ENCODE measurements around the gene TMEM135. TPM values are rescaled to one million over a fixed set of nuclear protein-coding genes. Genes with fewer than 3 reads are reported as not detected.

Gene TMEM135
- total RNA-seq, 1 experiment from 2014 or later, result 70.3 TPM

GRCh38 chr11:87263979-87264378 lies 226.2 kb downstream of the TMEM135 start:
- TF ChIP-seq, protein P1, sequence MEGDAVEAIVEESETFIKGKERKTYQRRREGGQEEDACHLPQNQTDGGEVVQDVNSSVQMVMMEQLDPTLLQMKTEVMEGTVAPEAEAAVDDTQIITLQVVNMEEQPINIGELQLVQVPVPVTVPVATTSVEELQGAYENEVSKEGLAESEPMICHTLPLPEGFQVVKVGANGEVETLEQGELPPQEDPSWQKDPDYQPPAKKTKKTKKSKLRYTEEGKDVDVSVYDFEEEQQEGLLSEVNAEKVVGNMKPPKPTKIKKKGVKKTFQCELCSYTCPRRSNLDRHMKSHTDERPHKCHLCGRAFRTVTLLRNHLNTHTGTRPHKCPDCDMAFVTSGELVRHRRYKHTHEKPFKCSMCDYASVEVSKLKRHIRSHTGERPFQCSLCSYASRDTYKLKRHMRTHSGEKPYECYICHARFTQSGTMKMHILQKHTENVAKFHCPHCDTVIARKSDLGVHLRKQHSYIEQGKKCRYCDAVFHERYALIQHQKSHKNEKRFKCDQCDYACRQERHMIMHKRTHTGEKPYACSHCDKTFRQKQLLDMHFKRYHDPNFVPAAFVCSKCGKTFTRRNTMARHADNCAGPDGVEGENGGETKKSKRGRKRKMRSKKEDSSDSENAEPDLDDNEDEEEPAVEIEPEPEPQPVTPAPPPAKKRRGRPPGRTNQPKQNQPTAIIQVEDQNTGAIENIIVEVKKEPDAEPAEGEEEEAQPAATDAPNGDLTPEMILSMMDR (conservative IDR thresholded peaks at IDR 0.05; ENCODE audit: low read depth, low read length), result no peak
- no peak for TF ChIP-seq EZH2 (IDR thresholded peaks at IDR 0.05; ENCODE audit: borderline replicate concordance, low read depth, low read length, poor library complexity, severe bottlenecking)
- intact Hi-C loops (cut with micrococcal nuclease; ENCODE audit: unreplicated experiment), result loop anchor here (5.0 kb wide), 1 partner anchor 67 kb away; no protein-coding TSS in a partner anchor
- Histone ChIP-seq H3K9me3 (ENCODE audit: low read depth, low read length, poor library complexity, severe bottlenecking) (no peaks in the 10 kb centered on the region), H3K27ac (ENCODE audit: low read depth, low read length, poor library complexity, severe bottlenecking) (peak overlapping the region; percentile 8), H3K4me3 (ENCODE audit: low read depth, low read length, poor library complexity, severe bottlenecking) (no peak overlapping the region), H3K4me1 (ENCODE audit: insufficient read depth, low read length, poor library complexity, severe bottlenecking) (peaks cover 81% of the 10 kb centered on the region), H3K36me3 (ENCODE audit: insufficient read depth, low read length, poor library complexity, severe bottlenecking) (no peaks in the 10 kb centered on the region), H3K27me3 (replicated peaks; ENCODE audit: insufficient read depth, low read depth, low read length, poor library complexity) (no peaks in the 10 kb centered on the region)
- POLR2A ChIA-PET (ENCODE audit: low non-redundant PET), result no interaction called here
- DNase-seq (ENCODE audit: low spot score), result no peak
- BruUV-seq (replicated peaks), result no TSS peak
- CTCF ChIA-PET, result interaction anchor here (0.5 kb wide), 1 partner anchor 325 kb away, joined by 3 read pairs; no protein-coding TSS in a partner anchor

DNA sequence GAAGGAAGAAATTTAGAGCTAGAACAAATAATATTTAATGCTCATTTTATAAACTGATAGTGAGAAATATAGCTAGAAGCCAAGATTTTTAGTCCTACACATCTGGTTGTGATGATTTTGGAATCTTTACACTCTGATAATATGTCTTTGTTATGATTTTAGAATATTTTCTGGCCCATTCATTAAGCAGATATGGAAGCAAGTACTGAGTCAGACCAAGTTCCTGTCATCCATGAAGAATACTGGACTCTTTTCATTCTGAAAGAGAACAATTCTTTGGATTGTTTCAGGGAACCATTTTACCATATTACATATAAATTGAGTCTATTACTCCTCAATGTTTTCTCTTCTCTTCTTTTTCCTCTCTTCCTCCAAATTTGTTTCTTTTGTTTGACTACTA lies 227.4 kb downstream of the TMEM135 start:
- no TSS peak for BruUV-seq (replicated peaks)
- peaks cover 70% of the 10 kb centered on the region for H3K4me1 ChIP-seq (ENCODE audit: insufficient read depth, low read length, poor library complexity, severe bottlenecking)
- POLR2A ChIA-PET (ENCODE audit: low non-redundant PET), result interaction anchor here (0.6 kb wide), 1 partner anchor 24 kb away, joined by 9 read pairs; no protein-coding TSS in a partner anchor
- DNase-seq (ENCODE audit: low spot score), result no peak
- intact Hi-C loops (cut with micrococcal nuclease; ENCODE audit: unreplicated experiment), result no loop called here
- no peak for TF ChIP-seq EZH2 (IDR thresholded peaks at IDR 0.05; ENCODE audit: borderline replicate concordance, low read depth, low read length, poor library complexity, severe bottlenecking)
- TF ChIP-seq, protein P1 (conservative IDR thresholded peaks at IDR 0.05; ENCODE audit: low read depth, low read length), result no peak
- no peaks in the 10 kb centered on the region for H3K36me3 ChIP-seq (ENCODE audit: insufficient read depth, low read length, poor library complexity, severe bottlenecking)
- H3K9me3 ChIP-seq (ENCODE audit: low read depth, low read length, poor library complexity, severe bottlenecking), result no peaks in the 10 kb centered on the region
- CTCF ChIA-PET, result no interaction called here
- peak overlapping the region; percentile 8 for H3K27ac ChIP-seq (ENCODE audit: low read depth, low read length, poor library complexity, severe bottlenecking)
- no peak overlapping the region for H3K4me3 ChIP-seq (ENCODE audit: low read depth, low read length, poor library complexity, severe bottlenecking)
- no peaks in the 10 kb centered on the region for H3K27me3 ChIP-seq (replicated peaks; ENCODE audit: insufficient read depth, low read depth, low read length, poor library complexity)

DNA sequence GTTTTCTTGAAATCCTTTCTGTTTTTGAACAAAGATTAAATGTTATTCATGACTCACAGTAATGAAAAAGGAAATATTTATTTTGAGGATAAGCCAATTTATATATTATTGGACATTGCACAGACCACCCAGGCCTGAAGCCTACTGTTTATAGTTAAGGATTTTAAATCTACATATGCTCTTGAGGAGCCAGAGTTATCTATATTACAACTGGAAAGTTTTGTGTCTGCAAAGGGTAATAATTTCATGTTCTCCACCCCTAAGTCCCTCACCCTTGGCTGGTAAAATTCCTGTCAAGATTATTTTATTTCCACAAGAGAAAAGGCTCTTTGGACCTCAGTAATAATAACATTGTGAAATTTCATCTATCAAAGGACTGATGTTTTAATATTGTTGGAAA lies 228.2 kb downstream of the TMEM135 start:
- Histone ChIP-seq H3K4me3 (ENCODE audit: low read depth, low read length, poor library complexity, severe bottlenecking) (no peak overlapping the region), H3K27me3 (replicated peaks; ENCODE audit: insufficient read depth, low read depth, low read length, poor library complexity) (no peaks in the 10 kb centered on the region), H3K36me3 (ENCODE audit: insufficient read depth, low read length, poor library complexity, severe bottlenecking) (no peaks in the 10 kb centered on the region), H3K4me1 (ENCODE audit: insufficient read depth, low read length, poor library complexity, severe bottlenecking) (peaks cover 61% of the 10 kb centered on the region), H3K9me3 (ENCODE audit: low read depth, low read length, poor library complexity, severe bottlenecking) (no peaks in the 10 kb centered on the region), H3K27ac (ENCODE audit: low read depth, low read length, poor library complexity, severe bottlenecking) (peak overlapping the region; percentile 8)
- ChIA-PET POLR2A (ENCODE audit: low non-redundant PET) (no interaction called here), CTCF (no interaction called here)
- no peak for DNase-seq (ENCODE audit: low spot score)
- TF ChIP-seq, protein P1 (conservative IDR thresholded peaks at IDR 0.05; ENCODE audit: low read depth, low read length), result no peak
- TF ChIP-seq EZH2 (IDR thresholded peaks at IDR 0.05; ENCODE audit: borderline replicate concordance, low read depth, low read length, poor library complexity, severe bottlenecking), result no peak
- intact Hi-C loops (cut with micrococcal nuclease; ENCODE audit: unreplicated experiment), result no loop called here
- no TSS peak for BruUV-seq (replicated peaks)
